ENCODE measurements around the gene DCLRE1B.

Gene DCLRE1B

DNA sequence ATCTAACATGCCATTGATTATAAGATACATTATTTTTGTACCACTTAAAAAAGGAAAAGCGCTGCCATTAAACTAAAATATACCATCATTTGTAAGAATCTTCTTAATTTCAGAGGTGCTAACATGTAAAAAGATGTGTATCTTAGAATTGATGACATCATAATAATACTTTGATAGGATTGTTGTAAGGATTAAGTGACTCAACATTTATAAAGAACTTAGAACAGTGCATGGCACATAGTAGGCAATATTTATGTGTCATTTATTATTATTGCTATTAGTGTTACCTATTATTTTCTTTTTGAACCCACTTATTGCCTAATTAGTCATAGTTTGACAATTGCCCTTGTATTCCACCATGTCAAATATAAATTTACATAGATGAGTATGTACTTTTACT, 45.8 kb downstream of the DCLRE1B start:
- no peak for DNase-seq

DNA sequence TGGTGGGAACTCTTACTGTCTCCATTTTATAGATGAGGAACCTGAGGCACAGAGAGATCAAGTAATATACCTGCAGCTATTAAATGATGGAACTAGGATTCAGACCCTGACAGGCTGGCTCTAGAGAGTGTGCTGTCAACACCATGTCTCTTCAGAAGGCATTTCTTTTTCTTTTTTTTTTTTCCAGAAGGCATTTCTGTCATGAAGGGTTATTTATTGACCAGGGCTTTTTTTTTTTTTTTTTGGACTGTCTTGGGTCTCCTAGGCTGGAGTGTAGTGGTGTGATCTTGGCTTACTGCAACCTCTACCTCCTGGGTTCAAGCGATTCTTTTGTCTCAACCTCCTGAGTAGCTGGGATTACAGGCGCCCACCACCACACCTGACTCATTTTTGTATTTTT, 46.6 kb downstream of the DCLRE1B start:
- DNase-seq, result no peak

DNA sequence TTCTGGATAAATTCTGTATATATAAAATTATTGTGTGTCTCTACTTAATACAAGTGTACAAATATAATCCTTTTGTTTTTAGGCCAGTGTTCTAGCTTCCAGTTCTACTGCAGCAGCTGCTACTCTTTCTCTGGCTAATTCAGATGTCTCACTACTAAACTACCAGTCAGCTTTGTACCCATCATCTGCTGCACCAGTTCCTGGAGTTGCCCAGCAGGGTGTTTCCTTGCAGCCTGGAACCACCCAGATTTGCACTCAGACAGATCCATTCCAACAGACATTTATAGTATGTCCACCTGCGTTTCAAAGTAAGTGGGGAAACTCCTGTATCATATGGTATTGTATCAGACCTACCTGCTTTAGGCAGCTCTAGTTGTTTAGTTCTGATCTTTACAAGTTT, 52.9 kb downstream of the DCLRE1B start:
- no peak for DNase-seq

DNA sequence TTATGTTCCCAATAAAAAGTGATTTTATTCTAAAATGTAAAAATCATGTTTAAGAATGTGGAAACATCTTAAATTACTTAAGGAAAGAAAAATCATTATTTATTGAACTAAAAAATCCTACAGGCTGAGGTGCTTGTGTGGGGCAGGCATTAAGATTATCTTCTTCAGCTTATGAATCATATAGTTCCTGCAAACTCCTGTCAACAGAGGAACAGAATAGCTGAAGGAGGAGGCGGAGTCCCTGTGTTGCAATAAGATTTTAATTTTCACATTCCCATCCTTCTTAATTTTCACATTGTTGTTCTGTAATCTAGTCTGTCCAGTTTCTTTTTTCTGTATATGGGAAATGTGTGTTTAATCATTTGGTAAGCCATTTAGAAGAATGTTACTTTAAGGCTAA, 53.6 kb downstream of the DCLRE1B start:
- DNase-seq, result no peak

DNA sequence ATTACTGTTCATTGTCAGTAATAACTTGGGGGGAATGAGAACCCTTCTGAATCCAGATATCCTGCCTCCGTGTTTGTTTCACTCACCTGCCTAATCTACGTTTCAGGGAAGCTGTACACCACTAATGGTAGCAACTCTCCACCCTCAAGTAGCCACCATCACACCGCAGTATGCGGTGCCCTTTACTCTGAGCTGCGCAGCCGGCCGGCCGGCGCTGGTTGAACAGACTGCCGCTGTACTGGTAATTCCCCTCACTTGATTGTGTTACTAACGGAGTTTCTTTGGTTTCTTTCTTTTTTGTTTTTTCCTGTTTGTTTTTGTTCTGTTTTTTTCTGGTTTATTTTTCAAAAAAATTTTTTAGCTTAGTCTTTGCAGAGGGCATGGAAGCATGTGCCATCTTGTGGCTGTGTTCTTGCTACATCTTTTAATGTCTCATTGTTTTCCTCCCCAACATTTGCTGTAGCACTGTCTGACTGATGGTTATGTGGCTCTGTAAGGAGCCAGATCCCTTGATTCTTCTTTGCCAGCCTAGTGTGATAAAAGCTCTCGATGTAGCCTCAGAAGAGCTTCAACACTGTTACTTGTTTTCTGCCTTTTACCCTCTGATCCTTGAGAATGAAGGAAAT, 58.3 kb downstream of the DCLRE1B start:
- no peak for DNase-seq
